ENCODE data around the gene RGS9.
"Not testable (repeated sequence)": the region's sequence is repeated elsewhere in the genome, so short reads cannot be mapped to it uniquely, and the experiment has no call there.

Gene RGS9

DNA sequence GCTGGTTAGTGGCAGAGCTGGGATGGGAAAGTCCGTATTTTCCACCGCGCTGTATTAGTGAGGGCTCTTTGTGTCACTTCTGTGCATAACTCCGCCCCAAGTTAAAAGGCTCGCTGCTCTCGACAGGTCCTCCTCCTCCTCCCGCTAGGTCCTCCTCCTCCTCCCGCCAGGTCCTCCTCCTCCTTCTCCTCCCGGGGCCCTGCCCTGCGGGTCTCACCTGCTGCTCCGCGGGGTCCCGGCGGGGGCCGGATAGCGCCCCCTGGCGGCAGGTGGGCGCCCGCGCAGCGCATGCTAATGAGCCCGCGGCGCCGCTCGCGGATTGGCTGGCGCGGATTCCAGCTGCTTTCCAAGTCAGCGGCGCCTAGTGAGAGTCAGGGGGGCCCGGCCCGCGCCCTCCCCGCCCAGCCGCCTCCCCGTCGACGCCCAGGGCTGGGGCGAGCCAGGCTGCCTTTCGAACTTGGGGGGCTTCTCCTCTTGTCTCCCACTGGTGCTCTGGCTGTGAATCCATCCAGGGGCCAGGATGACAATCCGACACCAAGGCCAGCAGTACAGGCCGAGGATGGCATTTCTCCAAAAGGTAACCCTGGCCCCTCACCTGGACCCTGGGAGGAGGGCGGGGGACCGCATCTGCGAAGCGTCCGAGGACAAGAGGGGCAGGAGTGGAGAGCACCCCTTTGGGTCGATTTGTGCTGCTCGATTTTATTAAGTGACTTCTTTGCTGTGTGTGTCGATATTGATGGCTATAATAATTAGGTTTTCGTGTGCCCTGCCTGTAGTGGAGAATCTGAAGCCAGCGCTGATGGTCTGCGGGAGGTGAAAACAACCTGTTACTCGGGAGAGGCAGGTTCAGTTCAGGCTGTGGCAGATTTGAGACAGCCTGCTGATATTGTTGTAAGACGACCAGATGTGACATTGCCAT is at the start of gene RGS9:
Gene RGS9, plus strand, starts transcription at position 350 of the 919 bp plus-strand sequence. Its CDS starts 171 bp downstream, at position 521.
- DNase-seq, result peak; percentile 89

DNA sequence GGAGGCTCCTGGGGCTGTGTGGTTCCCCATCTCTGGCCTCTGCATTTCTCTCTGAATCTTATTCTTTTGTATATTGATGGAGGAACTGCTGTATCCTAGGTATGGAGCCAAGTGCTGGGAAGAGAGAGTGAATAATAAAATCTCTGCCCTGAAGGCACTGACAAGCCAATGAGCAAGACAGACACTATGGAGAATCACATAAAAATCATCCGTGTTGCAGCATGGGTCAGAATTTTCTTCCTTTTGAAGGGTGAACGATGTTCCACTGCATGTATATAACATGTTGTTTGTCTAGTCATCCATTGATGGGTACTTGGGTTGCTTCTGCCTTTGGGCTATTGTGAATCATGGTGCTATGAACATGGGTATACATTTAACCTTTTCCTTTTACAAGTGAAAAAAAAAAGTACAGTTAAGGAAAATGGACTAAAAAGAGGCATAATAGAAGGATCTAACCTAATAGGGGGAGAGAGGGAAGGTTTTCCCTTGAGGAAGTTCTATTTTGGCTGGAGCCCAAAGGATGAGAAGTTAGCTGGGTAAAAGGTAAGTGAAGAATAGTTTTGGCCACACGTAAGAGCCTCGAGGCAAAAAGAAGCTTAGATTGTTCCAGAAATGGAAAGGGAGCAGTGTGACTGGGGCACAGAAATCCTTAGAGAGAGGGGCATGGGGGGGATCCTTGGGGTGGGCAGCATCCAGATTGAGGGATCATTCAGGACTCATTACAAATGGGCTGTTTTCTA is 48.4 kb upstream of the RGS9 start:
- DNase-seq, result no peak

DNA sequence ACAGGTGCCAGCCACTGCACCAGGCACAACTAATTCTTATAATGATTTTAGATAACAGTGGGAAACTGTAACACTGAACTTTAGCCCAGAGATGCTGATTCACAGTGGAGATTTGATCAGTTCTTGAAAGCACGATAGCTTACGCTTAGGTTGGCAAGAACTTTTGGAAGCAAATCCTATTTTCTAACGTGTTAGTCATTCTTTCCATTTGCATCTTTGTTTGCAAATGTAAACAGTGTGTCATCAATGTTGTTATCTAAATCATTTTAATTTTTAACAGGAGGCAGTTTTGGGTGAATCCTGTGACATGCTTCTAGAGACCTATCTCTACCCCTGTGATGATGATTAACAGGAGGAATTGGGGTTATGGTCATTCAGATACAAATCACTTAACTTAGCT is 44.9 kb upstream of the RGS9 start:
- DNase-seq, result no peak

DNA sequence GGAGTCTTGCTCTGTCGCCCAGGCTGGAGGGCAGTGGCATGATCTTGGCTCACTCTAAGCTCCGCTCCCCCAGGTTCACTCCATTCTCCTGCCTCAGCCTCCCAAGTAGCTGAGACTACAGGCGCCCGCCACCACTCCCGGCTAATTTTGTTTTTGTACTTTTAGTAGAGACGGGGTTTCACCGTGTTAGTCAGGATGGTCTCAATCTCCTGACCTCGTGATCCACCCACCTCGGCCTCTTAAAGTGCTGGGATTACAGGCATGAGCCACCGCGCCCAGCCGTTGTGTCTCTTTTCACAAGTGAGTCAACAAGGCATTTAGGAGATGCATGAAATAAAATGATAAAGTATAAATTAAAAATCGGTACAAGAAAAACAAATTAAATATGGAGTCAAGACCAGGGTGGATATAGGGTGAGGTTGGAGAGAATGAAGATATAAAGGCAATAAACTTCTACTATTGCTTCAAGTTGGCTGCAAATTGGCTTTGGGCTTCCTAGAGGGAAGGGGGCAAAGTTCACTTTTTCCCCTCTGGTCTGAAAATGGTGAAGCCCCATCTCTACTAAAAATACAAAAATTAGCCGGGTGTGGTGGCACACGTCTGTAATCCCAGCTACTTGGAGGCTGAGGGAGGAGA is 44.3 kb upstream of the RGS9 start:
- DNase-seq, result not testable (repeated sequence)

DNA sequence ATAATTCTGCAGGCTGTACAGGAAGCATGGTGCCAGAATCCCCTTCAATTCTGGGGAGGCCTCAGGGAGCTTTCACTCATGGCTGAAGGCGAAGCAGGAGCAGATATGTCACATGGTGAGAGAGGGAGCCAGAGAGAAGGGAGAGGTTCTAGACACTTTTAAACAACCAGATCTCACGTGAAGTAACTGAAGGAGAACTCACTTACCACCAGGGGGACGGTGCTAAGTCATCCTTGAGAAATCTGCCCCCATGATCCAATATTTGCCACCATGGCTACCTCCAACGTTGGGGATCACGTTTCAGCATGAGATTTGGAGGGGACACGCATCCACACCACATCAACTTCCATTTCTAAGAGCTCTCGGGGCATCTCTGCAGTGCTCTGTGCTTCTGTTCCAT is 43.2 kb upstream of the RGS9 start:
- DNase-seq, result no peak

DNA sequence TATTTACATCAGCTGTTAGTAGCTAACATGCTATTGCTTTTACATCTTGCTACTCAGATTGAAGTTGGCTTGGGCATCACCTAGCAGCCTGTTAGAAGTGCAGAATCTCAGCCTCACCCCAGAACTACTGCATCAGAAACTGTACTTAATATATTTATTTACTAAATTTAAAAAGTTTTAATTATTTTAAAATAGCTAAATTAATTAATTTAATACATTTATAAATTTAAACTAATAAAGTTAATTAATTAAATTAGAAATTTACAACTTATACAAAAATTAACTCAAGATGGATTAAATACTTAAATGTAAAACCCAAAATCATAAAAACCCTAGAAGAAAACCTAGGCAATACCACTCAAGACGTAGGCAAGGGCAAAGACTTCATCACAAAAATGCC is 41.7 kb upstream of the RGS9 start:
- no peak for DNase-seq

DNA sequence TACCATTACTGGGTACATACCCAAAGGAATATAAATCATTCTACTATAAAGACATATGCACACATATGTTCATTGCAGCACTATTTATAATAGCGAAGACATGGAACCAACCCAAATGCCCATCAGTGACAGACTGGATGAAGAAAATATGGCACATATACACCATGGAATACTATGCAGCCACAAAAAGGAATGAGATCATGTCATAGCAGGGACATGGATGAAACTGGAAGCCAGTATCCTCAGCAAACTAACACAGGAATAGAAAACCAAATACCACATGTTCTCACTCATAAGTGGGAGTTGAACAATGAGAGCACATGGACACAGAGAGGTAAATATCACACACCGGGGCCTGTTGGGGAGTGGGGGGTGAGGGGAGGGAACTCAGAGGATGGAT is 40.8 kb upstream of the RGS9 start:
- not testable (repeated sequence) for DNase-seq

DNA sequence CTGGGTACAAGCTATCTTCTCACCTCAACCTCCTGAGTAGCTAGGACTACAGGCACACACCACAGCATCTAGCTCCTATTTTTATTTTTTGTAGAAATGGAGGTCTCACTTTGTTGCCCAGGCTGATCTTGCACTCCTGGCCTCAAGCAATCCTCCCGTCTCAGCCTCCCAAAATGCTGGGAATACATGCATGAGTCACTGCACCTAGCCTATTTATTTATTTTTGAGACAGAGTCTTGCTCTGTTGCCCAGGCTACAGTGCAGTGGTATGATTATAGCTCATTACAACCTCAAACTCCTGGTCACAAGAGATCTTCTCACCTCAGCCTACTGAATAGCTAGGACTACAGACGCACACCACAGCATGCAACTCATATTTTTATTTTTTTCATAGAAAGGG is 40.1 kb upstream of the RGS9 start:
- DNase-seq, result no peak

DNA sequence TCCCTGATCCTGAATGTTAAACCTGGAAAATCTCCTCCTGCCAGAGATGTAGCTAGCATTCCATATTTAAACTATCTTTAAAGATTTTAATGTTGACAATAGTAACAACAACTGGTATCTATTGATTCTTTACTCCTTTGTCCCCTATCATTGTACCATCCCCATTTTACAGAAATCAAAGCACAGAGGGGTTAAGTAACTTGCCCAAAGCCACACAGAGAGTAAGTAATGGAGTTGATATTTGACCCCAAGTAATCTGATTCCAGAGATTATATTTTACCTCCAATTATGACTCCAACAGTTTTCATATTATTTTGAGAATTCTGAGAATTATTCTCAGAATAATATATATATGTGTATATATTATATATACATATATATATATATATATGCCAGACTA is 37.7 kb upstream of the RGS9 start:
- no peak for DNase-seq

DNA sequence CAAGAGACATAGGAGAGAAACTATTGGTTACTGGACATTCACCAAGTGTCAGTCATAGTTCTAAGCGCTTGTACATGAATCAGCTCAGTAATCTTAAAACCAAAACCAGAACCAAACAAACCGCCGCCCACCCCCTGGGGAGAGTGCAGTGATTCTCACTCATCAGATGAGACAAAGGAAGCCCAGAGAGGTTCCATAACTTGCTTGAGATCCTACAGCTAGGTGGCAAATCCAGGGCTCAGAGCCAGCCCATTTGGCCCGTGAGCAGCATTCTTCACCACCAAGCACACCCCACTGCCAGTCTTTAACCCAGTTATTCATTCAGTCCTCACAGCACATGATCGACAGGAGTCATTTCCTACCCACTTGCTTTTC is 37.2 kb upstream of the RGS9 start:
- DNase-seq, result peak; percentile 58

DNA sequence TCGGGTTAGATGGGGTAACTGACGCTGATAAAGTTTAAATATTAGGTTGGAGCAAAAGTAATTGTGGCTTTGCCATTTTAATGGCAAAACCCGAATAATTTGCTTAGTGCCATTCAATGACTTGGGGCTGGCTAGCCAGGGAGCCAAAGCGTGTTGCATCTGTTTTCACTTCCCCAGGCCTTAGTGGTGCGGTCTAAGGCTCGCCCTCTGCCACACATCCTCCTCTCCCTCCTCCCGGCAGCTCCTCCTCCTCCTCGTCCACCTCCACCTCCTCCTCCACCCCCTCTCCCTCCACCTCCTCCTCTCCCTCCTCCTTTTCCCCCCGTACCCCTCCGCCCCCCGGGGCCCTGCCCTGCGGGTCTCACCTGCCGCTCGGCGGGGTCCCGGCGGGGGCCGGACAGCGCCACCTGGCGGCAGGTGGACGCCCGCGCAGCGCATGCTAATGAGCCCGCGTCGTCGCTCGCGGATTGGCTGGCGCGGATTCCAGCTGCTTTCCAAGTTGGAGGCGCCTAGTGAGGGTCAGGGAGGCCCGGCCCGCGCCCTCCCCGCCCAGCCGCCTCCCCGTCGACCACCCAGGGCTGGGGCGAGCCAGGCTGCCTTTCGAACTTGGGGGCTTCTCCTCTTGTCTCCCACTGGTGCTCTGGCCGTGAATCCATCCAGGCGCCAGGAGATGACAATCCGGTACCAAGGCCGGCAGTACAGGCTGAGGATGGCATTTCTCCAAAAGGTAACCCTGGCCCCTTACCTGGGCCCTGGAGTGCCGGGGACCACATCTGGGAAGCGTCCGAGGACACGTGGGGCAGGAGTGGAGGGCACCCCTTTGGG is 36.6 kb upstream of the RGS9 start:
- DNase-seq, result peak; percentile 85

DNA sequence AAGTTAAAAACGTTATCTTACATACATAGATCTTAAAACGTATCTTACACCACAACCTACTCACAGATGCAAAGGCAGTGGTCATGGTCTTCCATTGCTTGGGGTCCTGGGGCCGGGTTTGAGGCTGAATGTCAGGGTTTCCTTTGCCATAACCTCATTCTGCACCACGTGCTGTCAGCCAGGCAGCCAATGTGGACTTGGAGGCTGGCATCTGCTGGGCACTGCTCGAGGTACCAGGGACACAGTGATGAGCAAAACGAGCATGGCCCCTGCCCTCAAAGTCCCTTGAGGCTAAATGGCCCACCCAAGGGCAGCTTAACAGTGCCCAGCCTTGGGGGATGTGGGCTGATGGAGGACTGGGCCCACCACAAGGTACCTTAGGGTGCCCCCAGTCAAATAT is 35.8 kb upstream of the RGS9 start:
- DNase-seq, result no peak

DNA sequence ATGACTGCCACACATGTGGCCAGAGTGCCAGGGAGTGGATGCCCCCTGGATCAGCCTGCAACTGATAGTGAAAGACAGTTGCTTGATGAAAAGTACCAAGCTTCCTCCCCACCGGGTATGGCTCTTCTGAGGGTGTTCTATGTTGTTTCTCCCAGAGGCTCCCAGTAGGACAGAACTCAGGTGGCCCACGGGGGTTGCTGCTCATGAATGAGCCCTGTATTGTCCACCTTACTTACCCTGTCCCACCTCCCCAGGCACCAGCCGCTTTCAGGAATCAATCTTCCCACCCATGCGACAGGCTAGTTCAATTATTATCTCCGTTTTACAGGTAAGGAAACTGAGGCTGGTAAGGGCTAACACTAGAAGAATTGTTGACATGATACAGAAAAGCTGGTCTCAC is 34.9 kb upstream of the RGS9 start:
- no peak for DNase-seq

DNA sequence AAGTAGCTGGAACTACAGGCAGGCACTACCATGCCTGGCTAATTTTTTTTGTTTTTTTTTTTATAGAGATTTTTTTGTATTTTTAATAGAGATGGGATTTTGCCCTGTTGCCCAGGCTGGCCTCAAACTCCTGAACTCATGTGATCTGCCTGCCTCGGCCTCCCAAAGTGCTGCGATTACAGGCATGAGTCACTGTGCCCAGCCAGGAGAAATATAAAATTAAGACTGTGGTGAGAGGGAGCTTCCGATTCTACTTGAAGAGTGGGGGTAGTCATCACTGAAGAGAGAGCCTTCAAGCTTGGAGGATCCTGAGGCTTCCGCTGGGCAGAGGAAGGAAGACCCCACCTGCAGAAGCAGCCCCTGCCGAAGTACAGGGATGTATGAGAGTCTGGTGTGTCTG is 34.4 kb upstream of the RGS9 start:
- no peak for DNase-seq

DNA sequence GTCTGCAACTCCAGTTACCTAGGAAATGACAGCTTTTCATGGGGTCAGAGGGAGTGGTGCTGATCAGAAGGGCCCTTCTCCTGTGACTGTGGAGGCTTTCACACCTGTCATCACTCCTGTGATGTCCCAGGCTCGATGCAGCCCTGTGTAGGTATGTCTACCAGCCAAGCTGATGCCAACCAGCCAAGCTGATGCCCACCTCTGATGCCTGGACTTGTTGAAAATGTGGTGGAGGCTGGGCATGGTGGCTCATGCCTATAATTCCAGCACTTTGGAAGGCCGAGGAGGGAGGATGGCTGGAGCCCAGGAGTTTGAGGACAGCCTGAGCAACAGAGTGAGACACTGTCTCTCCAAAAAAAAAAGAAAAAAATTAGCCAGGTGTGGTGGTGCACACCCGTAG is 33.7 kb upstream of the RGS9 start:
- DNase-seq, result no peak

DNA sequence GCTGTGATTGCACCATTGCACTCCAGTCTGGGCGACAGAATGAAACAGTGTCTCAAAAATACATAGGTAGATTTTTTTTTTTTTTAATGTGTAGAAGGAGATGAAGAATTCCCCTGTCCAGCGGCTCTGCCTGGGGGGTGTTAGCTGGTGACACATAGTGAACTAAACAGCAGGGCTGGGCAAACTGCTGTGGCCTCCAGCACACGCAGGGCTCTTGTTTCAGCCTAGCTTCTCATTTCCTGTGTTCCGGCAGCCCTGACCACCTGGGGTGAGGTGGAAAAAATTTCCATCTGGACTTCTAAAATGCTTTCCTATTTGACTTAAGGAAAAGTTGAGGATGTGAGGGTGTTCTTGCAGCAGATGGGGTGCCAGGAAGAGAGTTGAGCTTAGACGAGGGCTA is 33.3 kb upstream of the RGS9 start:
- no peak for DNase-seq

DNA sequence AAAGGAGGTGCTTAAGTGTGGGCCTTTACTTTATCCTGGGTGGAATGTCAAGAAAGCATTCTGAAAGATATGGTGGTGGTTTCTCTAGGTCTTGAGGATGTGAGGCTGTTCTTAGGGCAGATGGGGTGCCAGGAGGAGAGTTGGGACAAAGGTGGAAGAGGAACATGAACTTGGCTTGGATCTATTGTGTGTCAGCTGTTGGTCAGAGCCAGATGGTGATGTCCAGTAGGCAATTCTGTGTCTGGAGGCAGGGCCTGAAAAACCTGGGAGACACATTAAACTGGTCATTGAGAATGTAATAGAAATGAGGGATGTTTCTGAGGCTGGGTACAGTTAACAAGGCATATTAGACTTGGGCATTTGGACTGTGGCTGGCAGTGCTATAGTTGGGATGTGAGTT is 32.6 kb upstream of the RGS9 start:
- no peak for DNase-seq

DNA sequence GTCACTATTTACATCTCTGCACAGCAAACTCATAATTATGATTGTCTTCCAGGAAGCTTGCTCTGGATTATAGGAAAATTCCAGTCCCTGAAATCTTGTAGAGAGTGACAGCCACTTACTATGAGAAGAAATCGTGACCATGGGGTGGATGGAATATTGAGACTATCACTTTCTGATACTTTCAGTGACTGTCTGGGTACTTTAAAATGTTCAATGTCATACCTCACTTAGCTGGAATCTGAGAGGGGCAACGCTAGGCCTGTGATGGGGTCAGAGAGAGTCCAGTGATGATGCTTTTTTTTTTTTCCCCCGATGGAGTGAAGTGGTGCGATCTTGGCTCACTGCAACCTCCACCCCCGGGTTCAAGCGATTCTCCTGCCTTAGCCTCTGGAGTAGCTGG is 32.2 kb upstream of the RGS9 start:
- DNase-seq, result no peak

DNA sequence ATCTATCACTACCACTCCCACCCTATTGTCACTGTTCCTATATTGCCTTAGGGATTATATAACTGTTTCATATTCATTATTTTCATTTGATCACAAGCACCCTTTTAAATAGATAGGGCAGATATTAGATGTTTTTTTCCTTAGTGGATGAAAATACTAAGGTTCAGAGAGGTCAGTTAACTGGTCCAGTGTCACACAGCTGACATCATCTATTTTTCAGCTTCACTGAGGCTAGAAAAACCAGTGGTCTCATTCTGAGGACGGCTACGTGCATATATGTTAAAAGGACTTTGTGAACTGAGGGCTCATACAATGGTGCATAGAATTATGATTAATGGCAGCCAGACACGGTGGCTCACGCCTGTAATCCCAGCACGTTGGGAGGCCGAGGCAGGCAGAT is 29.0 kb upstream of the RGS9 start:
- DNase-seq, result no peak

DNA sequence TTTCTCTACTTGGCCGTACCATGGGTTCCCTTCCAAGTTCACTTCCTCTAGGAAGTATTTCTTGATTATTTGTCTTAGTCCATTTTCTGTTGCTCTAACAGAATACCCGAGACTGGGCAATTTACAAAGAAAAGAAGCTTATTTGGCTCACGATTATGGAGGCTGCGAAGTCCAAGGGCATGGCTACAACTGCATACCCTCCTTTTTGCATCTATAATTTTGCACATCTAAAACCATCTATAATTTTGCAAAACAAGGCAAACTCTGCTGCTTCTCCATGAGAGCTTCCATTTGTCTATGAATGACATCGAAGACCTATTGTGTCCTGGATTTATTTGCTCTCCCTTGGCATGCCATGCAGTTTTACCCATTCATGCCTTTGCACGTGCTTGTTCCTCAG is 27.6 kb upstream of the RGS9 start:
- no peak for DNase-seq

DNA sequence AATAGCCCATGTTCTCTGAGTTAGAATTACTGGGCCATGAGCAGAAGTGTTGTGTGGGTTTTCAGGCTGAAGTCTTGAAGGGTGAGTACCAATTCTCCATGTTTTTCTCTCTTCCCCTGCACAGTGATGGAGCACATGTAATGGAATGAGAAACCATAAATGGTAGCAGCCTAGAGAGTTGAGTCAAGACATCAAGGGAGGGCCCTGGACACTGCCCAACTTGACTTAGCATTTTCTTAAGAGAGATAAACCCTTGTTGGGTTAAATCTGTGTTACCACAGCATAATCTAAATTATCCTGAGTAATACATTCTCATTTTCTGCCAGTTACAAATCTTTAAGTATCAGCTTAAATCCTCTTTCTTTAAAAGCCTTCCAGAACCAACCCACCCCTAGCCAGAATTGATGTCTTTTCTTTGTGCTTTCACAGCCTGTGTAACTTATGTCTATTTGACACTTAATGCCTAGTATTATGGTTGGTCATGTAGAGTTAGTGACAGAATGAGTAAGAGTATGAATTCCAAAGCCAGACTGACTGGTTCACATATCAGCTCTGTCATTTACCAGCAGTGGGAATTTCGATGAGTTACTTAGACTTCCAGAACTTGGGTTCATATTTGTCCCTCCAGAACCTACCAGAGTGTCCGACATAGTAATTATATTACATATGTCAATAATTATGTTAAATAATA is 27.0 kb upstream of the RGS9 start:
- no peak for DNase-seq

DNA sequence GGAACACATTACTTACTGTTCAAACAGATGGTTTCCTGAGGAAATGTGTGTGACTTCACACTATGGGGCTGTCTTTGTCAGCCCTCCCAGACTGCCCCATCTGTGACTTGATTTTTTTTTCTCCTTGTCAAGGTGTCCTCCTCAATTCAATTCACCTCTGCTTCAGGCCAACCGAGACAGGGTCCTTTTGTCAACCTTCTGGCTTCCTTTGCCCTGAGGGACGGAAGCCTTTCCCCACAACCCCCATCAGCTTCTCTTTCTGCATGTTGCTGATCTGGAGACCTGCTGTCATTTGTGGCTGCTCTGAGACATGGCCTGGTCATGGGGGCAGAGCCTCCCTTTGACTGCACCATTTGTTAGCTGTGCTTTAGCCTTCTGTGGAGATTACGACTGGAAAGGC is 21.3 kb upstream of the RGS9 start:
- no peak for DNase-seq

Data from CD4-positive, alpha-beta T cell treated with Interleukin-17A for 1 hour (primary cell).